RWPE2 (cell line): ENCODE data around the gene TYW1.
A peak's percentile ranks its signal among the peaks of the same experiment; 100 is the strongest.
"Not testable (repeated sequence)": the region's sequence is repeated elsewhere in the genome, so short reads cannot be mapped to it uniquely, and the experiment has no call there.

Experiments
- ATAC-seq: fragments of 200-7000 bp; cut with Tn5 transposase; 3 replicates; pipeline ENCODE4 v1.9.1; 2021; ENCODE audit warnings: low read depth
- DNase-seq: peaks from one replicate; pipeline ENCODE4 v3.0.0-alpha.2; 2020; ENCODE audit warnings: low spot score
- H3K27ac ChIP-seq: fragments of 450-650 bp; 2 replicates; pipeline ENCODE4 v1.5.1; 2017; ENCODE audit warnings: mild to moderate bottlenecking; ENCODE audit not compliant: poor library complexity, severe bottlenecking
- H3K27me3 ChIP-seq: fragments of 250-450 bp; sonication (Bioruptor Pico); 2 replicates; pipeline ENCODE4 v1.5.1; 2021; ENCODE audit warnings: mild to moderate bottlenecking, moderate library complexity; ENCODE audit not compliant: insufficient read depth, poor library complexity, severe bottlenecking
- H3K36me3 ChIP-seq: fragments of 250-450 bp; sonication (Bioruptor Pico); 2 replicates; pipeline ENCODE4 v1.5.1; 2020; ENCODE audit warnings: low read depth, mild to moderate bottlenecking, moderate library complexity
- H3K4me1 ChIP-seq: fragments of 250-450 bp; sonication (Bioruptor Pico); 2 replicates; pipeline ENCODE4 v1.5.1; 2021; ENCODE audit warnings: mild to moderate bottlenecking, moderate library complexity; ENCODE audit not compliant: insufficient read depth, poor library complexity, severe bottlenecking
- H3K4me3 ChIP-seq: fragments of 250-450 bp; sonication (Bioruptor Pico); 2 replicates; pipeline ENCODE4 v1.5.1; 2021; ENCODE audit warnings: mild to moderate bottlenecking, moderate library complexity; ENCODE audit not compliant: severe bottlenecking
- H3K9me3 ChIP-seq: fragments of 250-450 bp; sonication (Bioruptor Pico); 2 replicates; pipeline ENCODE4 v1.5.1; 2021; ENCODE audit warnings: mild to moderate bottlenecking, moderate library complexity; ENCODE audit not compliant: severe bottlenecking
- CTCF ChIP-seq: fragments of 450-650 bp; IDR thresholded peaks from one replicate; pipeline ENCODE4 v1.5.1; 2017; ENCODE audit warnings: mild to moderate bottlenecking, moderate library complexity; ENCODE audit not compliant: poor library complexity, severe bottlenecking

TYW1 gene

GRCh38 chr7:67100956-67101361 is 104.3 kb downstream of the TYW1 start:
- Histone ChIP-seq H3K27me3 (no peaks in the 10 kb centered on the region), H3K36me3 (no peaks in the 10 kb centered on the region), H3K27ac (no peak overlapping the region), H3K9me3 (no peaks in the 10 kb centered on the region), H3K4me1 (no peaks in the 10 kb centered on the region), H3K4me3 (no peak overlapping the region)
- ATAC-seq, result no peak
- no peak for TF ChIP-seq CTCF
- DNase-seq, result no peak

GRCh38 chr7:67104937-67105336 is 108.3 kb downstream of the TYW1 start:
- ATAC-seq, DNase-seq, H3K27me3 ChIP-seq, H3K9me3 ChIP-seq, H3K36me3 ChIP-seq, H3K4me1 ChIP-seq, H3K4me3 ChIP-seq, H3K27ac ChIP-seq: not testable (repeated sequence)

- Histone ChIP-seq H3K36me3 (no peaks in the 10 kb centered on the region), H3K4me3 (no peak overlapping the region), H3K9me3 (no peaks in the 10 kb centered on the region), H3K27me3 (no peaks in the 10 kb centered on the region), H3K4me1 (no peaks in the 10 kb centered on the region), H3K27ac (no peak overlapping the region)
- TF ChIP-seq CTCF, result no peak
- no peak for DNase-seq
- ATAC-seq, result no peak
These were observed 108.7 kb downstream of the TYW1 start for GRCh38 chr7:67105377-67105776.

- H3K4me3 ChIP-seq, DNase-seq, H3K27ac ChIP-seq, ATAC-seq, H3K36me3 ChIP-seq, H3K27me3 ChIP-seq, H3K4me1 ChIP-seq, H3K9me3 ChIP-seq: not testable (repeated sequence)
These were observed 109.6 kb downstream of the TYW1 start for GRCh38 chr7:67106255-67106654.

GRCh38 chr7:67111342-67111741 is 114.7 kb downstream of the TYW1 start:
- not testable (repeated sequence) for H3K27ac ChIP-seq, DNase-seq, H3K4me3 ChIP-seq, H3K4me1 ChIP-seq, H3K36me3 ChIP-seq, H3K9me3 ChIP-seq, ATAC-seq, H3K27me3 ChIP-seq

GRCh38 chr7:67114483-67115246 is 118.0 kb downstream of the TYW1 start:
- H3K27ac ChIP-seq, H3K4me1 ChIP-seq, ATAC-seq: not testable (repeated sequence)

GRCh38 chr7:67120491-67120890 is 123.9 kb downstream of the TYW1 start:
- not testable (repeated sequence) for H3K27me3 ChIP-seq, H3K4me3 ChIP-seq, H3K27ac ChIP-seq, ATAC-seq, H3K36me3 ChIP-seq, H3K4me1 ChIP-seq, DNase-seq, H3K9me3 ChIP-seq

More at GRCh38 chr7:67114483-67115246, 118.0 kb downstream of the TYW1 start:
- H3K4me3 ChIP-seq, H3K36me3 ChIP-seq, DNase-seq, H3K27me3 ChIP-seq, H3K9me3 ChIP-seq: not testable (repeated sequence)

GRCh38 chr7:67128257-67128656 is 131.6 kb downstream of the TYW1 start:
- DNase-seq, H3K27me3 ChIP-seq, H3K36me3 ChIP-seq, H3K9me3 ChIP-seq, ATAC-seq, H3K27ac ChIP-seq, H3K4me3 ChIP-seq: not testable (repeated sequence)
- peaks cover 10% of the 10 kb centered on the region for H3K4me1 ChIP-seq

- H3K27me3 ChIP-seq, H3K4me3 ChIP-seq, H3K36me3 ChIP-seq, ATAC-seq, H3K9me3 ChIP-seq, DNase-seq, H3K27ac ChIP-seq: not testable (repeated sequence)
- H3K4me1 ChIP-seq, result peaks cover 10% of the 10 kb centered on the region
These were observed 134.1 kb downstream of the TYW1 start for GRCh38 chr7:67130766-67131165.

- not testable (repeated sequence) for DNase-seq, ATAC-seq, H3K27me3 ChIP-seq, H3K4me3 ChIP-seq, H3K9me3 ChIP-seq, H3K36me3 ChIP-seq
- H3K4me1 ChIP-seq, result peaks cover 14% of the 10 kb centered on the region
- H3K27ac ChIP-seq, result peak overlapping the region; percentile 64
These were observed 138.3 kb downstream of the TYW1 start for GRCh38 chr7:67134912-67135311.
